NCI-H2227 (cell line): ENCODE measurements around the gene EFR3B.

Experiments used
- DNase-seq: peaks from one replicate; lab custom pipeline; 2025; ENCODE audit not compliant: unreplicated experiment; lab: John Stamatoyannopoulos, UW

The EFR3B gene

DNA sequence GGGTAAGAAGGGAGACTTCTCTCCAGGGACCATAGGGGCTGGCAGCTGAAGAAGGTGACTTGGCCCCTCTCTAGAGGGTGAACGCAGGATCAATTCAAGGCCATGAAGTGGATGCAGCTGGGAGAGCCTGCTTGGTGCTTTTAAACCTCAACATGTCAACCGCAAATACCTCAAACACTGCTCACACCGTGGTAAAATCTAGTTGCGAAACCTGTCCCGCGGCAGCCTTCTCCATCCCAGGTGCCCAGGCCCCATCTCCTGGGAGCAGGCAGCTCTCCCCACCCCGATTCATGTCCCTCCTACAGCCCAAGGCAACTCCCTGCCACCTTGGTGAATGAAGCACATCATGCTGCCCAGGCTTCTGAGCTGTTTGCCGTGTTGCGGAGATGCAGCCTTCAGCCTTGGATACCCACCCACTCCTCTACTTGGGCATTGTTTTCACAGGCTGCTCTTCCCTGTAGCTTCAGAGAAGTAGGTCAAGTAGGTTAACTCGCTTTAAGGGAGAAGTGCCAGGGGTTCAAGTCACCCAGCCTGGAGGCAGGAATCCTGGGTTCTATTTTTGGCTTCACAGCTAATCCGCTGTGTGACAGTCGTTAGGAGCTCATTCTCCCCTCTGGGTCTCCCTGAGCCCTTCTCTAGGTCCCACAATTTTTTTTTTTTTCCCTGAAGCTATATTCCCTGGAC, 6.2 kb upstream of the EFR3B start:
- no peak for DNase-seq

DNA sequence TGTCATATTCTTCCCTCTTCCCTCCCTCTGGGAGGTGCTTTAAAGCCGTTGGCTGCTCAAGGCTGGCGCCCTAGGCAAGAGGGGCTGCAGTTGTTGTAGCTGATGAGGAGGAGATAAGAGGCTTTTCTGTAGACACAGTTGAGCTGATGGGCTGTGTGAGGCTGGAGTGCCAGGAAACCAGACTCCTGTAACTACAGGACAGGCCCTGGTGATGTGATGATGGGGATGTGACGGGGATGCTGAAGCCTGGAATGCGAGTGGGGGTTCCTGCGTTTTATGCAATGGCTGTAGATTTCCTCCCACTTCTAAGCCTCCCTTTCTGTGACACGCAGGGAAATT, 5.7 kb upstream of the EFR3B start:
- no peak for DNase-seq

DNA sequence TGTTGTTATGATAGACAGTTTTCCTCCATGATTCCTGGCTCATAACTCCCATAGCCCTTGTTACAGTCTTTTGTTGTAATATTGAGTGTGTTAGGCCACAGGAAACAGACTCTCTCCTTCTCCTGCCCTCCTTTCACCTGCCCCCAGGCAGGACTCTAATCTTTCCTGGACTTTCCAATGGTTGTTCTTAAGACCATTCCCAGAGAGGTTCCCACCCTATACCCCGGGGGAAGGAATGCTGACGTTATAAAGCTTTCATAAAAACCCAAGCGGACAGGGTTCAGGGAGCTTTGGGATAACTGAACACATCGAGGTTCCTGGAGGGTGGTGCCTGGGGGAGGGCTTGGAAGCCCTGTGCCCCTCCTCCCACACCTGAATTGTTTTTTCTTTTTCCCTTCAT, 2.8 kb upstream of the EFR3B start:
- no peak for DNase-seq

DNA sequence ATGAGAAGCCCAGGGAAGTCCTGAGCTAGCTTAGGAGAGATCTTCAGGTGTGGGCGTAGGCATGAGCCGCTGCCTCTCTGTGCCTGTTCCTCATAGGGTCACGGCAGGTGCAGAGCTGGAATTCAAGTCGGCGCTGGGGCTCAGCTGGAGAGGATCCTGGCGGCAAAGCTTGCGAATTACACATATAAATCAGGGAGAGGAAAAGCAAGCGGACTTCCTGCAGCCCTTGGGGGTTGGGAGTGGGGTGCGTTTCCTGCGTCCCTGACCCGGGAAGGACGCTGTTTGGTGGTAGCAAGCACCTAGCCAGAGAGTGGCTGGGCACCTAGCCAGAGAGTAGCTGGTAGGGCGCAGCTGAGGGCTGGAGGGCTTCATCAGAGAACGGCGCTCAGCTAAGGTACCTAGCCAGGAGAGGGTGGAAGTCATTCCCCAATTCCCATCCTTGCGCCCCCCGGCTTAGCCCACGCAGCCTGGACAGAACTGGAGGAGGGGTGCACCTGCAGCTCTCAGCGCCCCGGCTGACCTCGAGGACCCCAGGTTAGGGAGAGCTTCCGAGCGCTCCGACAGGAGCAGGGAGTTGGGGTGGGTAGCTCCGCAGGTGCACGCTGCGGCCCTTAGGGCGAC, 459 bp upstream of the EFR3B start:
- DNase-seq: peak; percentile 86

DNA sequence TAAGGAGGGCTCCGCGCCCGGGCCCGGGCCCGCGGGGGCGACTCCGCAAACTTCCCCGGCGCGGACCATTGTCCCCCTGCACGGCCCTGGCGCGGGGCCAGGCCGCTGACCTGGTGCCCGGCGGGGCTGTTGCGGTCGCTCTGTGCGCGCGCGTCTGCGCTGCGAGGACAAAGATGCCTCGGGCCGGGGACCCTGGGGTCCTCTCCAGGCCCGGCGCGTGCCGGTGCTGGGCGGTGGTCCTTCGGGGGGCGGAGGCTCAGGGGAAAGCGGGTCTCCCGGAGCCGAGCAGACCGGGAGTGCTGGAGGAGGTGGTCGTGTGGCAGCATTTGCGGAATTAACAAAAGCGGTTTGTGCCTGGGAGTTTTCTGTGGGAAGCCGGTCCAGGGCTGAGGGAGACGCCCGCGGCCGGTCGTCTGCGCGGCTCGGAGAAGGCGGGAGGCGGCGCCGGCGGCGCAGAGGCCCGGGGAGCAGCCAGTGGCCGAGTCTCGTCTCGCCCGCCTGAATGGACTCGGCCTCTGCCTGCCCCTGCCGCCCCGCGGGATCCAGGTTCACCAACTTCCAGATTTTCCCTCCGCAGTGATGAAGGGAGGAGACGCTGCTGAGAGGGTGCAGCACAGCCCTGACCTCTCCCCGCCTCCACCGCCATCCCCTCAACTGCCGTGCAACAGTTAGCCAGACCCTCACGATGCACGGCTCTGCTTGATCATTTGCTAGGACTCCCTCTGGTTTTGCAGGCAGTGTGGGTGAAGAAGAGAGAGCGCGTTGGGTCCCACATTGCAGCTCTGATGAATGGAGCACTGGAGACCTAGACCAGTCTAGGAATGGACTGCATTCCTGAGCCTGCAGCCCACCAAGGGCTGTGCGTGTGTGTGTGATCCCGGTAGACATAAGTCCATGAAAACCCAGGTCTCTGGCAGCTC, 705 bp downstream of the EFR3B start:
- peak; percentile 77 for DNase-seq

DNA sequence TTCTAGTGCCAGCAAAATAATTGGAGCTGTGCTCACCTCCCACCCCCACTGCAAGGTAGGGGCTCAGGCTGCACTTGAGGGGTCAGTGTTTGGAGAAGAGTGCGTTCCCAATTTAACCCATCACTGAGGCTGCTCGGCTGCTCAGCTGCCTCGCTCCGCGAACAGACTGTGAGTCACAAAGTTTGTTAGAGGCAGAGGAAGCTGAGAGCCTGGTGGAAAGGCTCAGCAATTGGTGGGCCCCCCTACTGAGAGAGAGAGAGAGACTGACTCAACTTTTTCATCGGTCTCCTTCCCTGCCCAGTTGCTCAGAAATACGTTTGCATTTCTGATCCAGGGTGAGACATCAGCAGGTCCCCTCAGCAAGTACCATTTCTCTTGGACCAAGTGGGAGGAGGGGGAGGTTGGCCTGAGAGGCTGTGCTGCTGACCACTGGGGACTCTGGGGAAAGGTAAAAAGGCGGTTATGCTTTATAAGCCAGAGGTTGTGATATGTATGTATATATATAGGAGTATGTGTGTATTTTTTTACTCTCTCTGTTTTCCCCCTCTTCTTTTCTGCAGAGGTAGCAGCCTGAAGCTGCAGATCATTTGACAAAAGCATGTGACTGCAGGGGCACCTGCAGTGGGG, 1.5 kb downstream of the EFR3B start:
- peak; percentile 40 for DNase-seq

DNA sequence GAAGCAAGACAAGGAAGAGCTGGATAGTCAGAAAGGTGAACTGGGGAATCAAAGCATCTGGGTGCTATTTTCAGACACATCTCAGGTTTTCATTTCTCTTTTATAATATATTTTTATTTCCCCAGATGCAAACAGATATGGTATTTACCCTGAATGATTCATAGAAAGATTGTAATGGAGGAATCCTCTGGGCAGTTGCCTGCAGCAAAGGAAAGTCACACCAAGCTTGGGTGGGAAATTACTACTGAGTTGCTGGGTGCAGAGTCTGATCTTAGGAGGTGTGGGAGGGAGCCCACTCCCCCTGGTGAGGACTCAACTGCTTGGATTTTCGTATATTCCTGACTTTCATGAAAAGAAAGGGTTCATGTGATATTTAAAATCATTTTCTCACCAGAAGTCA, 2.1 kb downstream of the EFR3B start:
- DNase-seq: no peak

DNA sequence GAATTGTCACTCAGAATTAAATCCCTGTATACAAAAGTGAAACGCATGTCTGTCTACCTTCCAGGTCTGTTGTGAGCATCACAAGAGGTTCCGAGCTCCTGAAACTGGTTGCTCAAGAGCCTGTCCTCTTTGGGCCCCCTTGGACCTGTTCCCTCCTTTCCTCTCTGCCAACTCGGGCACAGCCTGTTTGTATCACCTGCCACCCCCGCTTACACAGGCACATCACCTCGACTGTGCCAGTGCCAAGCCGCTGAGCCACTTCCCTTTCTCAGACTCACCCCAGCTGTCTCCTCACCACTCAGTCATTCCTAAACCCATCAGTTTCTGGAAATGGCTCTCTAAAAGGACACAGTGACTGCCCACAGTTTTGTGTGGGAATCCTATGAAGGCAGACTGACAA, 3.1 kb downstream of the EFR3B start:
- no peak for DNase-seq

DNA sequence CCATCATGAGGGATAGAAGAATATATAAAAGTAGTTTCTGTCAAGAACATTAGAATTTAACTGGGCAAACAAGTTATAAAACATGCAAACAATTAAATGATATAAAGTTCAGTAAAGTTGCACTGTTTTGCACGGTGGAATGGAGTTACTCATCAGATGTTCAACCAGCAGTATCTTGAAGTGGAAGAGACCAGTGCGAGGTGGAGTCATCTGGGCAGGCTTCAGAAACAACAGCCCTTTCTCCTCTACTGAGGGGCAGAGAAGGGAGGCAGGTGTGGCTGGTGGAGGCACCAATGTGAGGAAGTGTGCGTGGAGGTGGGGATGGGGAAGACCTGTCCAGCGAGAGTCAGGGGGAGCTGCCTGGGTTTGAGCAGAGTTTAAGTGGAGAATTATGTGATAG, 7.5 kb downstream of the EFR3B start:
- no peak for DNase-seq

DNA sequence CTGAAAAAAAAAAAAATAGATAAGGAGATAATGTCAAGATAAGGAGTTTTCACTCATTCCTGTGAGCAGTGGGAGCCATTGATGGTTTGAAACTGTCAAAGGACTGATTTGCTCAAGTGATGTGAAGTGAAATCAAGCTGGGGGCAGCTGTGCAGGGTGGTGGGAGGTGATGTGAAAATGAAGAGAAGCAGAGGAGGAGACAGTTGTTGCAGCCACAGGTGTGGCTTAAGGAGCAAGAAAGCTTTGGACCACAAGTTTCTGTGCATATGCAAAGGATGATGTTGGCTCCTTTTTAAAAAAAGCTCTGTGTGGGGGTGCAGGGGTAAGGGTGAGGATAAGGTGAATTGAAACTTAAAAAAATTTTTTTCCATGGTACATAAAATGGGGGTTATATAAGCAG, 8.3 kb downstream of the EFR3B start:
- no peak for DNase-seq

DNA sequence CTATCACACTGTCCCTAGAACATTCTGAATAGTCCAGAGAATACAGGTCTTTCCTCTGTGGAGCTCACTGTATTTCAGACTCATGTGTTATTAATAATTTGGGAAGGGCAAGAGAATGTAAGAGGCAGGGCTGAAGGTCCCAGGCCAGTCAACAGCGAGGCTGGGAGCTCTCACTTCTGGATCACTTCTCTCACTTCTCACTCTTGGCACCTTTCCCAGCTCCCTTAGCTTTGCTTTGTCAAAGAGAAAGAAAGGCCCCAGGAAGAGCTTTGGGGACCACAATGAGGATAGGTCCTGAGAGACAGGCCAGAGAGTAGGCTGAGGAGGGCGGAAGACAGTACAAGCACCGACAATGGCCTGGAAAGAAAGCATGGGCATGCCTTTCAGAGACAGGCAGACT, 11.2 kb downstream of the EFR3B start:
- no peak for DNase-seq

DNA sequence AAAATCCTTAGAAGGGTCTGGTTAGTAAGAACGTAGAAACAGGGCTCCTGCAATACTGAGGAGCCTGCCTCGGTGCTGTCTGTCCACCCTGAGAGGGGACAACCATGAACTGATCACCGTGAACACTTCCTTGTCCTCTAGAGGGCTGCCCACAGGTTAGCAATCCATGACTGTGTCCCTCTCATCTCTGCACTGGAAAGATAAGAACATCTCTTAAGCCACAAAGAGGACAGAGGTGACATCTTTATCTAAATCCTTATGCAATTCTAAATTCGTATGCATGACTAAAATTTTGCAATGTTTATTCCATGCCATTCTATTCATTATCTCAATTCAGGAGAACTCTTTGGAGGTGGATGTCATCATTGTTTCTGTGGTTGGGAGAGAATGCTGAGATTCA, 12.8 kb downstream of the EFR3B start:
- DNase-seq: no peak

DNA sequence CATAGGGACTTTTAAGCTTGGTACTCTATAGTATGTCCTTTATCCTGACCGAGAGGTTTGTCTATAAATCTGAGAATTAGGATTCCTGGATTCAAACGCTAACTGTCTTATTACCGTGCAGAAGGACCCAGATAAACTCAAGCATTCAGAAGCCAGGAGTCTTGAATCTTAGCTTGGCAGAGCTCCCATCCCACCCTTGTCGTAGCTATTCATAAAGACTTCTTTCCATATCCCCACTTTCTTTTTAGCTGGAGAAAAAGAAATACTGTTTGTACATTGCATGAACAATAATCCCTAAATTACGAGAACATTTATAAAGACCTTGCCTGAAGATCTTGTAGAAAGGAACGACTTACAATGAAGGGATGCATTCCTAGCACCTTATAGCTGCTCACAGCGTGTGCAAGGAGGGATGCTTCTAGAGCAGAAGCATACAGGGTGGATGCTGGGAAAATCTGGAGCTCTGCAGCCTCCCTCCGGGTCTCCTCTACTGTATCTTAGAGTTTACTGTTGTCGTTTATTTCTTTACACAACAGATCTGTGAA, 13.6 kb downstream of the EFR3B start:
- DNase-seq: no peak

DNA sequence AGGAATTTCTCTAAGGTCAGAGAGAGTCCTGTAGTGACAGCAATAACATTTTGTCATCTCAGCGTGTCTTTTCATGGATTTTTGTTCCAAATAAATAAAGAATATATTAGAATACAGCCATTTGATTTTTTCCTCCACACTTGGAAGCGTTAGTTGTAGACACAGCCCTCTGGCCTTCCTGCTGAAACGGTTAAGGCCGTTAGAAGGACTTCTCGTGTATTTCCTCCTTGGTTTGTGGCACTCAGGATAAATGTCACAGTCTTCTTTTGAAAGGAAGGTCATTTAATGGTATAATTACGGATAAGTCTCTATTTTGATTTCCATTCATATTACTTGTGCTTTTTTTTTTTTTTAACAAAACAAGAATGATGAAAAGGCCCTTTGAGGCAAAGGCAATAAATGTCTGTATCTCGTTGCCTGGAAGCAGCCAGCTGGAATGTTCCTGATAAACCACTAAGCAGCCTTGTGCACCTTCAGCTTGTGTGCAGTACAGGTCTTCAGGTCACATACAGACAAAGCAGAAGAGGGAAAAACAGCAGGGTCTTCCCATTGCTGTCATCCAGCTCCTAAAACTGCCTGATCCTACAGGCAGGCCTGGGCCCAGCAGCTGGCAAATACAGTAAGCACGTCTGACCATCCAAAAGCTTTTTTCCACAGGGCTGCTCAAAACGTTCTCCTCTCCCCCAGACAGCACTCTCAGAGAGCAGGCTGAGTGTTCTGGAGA, 14.4 kb downstream of the EFR3B start:
- DNase-seq: peak; percentile 43

DNA sequence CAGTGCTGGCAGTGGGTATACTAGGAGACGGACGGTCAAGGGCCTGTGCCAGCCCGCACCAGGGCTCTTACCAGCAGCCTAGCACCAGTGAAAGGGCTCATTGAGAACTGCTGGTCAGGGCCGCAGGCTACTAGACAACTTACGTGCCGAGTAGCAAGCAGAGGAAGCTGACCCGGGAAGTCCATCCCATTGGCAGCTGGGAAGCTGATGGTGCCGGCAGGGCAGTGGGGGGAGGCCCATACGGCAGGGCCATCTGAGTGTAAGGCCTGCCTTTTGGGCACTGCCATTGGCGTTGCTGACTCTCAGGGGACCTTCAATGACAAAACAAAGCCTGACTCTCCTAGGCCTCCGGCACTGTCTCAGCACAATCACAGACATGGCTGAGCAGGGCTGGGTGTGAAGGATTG, 20.6 kb downstream of the EFR3B start:
- peak; percentile 25 for DNase-seq

DNA sequence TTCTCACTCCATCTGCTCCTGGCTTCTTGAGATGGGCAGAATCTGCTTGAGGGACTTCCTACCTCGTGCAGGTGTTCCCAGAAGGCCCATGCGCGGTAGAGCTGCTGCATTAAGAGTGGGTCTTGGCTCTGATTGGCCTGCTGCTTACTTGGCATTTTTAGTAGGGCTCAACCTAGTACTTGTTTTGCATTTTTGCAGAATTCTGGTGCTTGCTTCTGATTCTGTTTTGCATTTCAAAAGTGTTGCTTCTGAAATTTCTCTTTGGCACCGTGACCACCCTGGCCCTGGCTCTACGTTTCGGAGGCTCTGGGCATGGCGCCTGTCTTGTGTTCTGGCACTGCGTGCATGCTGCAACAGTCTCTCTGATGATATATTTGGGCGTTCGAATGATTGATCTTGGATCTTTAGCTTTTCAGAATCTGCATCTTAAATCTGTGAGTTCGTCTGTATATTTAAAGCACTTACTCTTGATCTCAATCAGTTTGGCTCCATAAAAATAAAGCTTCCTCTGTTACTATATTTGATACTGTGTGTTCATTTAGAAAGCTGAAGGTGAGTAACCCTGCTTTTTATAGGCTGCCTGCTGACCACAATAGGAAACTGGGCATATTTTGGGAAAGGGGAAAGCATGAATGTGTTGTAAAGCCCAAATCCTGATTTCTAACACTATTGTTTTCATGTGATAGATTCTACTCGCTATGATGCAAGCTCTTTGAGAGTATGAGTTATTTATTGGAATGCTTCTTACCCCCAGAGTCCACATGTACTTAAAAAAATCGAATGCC, 22.2 kb downstream of the EFR3B start:
- DNase-seq: no peak

DNA sequence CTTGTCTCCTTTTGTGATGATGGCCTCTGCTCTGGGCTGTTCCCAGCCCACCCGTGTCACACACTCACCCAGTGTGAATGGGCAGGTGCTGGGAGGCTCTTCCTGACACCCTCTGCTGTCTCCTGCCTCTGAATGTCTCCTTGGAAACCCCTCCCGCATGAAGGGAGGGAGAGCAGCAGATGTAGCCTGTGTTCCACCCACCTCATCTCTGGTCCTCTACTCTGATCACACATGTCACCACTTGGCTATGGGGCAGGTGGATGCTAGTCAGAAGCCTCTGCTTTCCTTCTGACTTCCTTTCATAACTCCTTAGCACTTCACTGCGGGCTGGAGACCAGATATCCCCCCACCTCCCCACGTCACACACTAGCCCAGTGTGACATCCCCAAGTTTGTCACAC, 23.9 kb downstream of the EFR3B start:
- DNase-seq: no peak

DNA sequence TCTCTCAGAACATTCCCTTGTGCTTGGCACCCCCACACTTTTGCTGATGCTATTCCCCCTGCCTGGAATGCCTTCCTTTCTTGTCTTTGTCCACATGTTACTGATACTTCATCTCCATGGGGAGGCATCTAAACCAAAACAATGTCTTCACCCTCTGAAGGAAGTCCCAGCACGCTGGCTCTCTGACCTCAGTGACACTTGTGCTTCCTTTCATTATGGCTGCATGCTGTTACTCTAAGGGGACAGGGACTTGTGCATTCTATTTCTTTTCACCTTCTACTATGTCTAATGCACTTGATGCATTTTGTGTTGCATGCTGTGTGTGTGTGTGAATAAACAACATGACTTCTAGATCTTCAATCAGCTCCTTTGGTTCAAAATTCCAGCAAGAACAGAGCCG, 24.6 kb downstream of the EFR3B start:
- DNase-seq: no peak

DNA sequence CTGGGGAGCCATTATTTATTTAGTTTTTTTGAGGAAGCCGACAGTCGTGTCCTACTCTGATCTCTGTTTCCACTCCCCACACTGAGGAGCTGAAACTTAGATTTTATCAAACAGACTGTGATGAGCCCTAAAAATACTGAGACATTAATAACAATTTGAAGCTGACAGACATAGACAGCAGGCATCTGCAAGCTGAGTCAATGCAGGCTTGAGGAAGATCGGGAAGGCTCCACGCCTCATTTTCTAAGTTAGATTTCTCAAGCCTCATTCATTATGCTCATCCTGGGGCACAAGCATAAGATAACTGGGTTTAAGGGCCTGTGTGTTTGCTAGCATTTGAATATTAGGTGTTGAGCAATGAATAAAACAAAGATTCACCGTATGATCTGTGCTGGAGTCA, 26.3 kb downstream of the EFR3B start:
- DNase-seq: no peak

DNA sequence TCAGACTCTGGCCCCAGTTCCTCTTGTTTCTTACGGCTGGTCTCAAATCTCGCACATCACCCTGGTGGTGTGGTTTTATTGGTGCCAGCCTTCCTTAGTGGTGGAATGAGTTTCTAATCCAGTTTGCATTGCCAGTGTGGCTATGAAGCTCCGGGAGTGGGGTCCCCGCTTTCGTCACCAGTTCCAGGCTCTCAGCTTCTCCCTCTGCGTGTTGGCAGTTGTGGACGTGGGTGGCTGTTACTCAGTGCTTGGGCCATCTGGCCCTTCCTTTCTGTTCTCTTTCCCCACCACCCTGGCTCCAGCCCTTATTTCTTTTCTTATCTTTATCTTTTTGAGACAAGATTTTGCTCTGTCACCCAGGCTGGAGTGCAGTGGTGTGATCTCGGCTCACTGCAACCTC, 30.1 kb downstream of the EFR3B start:
- DNase-seq: no peak
